Panc1 (cell line): ENCODE data around the gene SLFN12L.
"Not testable (repeated sequence)": the region's sequence is repeated elsewhere in the genome, so short reads cannot be mapped to it uniquely, and the experiment has no call there.

Experiments used
- SIN3A ChIP-seq: IDR thresholded peaks from 2 replicates; pipeline ENCODE4 v1.6.1; 2012; ENCODE audit warnings: low read depth, mild to moderate bottlenecking, low read length, moderate library complexity, borderline replicate concordance; ENCODE audit not compliant: insufficient read depth
- TCF7L2 ChIP-seq: IDR thresholded peaks from 2 replicates; pipeline ENCODE4 v1.6.1; 2011; ENCODE audit warnings: mild to moderate bottlenecking, low read depth, low read length, inconsistent platforms
- TF ChIP-seq, protein P1 (sequence below): fragments of 450-650 bp; IDR thresholded peaks from 2 replicates; pipeline ENCODE4 v1.5.1; 2017; ENCODE audit warnings: mild to moderate bottlenecking

DNA sequence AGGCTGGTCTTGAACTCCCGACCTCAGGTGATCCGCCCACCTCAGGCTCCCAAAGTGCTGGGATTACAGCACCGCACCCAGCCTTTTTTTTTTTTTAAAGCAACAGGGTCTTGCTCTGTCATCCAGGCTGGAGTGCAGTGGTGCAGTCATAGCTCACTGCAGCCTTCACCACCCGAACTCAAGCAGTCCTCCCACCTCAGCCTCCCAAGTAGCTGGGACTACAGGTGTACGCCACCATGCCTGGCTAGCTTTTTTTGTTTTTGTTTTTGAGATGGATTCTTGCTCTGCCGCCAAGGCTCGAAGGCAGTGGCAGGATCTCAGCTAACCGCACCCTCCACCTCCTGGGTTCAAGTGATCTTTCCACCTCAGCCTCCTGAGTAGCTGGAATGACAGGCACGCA is 2.1 kb downstream of the SLFN12L start:
- TF ChIP-seq, protein P1, sequence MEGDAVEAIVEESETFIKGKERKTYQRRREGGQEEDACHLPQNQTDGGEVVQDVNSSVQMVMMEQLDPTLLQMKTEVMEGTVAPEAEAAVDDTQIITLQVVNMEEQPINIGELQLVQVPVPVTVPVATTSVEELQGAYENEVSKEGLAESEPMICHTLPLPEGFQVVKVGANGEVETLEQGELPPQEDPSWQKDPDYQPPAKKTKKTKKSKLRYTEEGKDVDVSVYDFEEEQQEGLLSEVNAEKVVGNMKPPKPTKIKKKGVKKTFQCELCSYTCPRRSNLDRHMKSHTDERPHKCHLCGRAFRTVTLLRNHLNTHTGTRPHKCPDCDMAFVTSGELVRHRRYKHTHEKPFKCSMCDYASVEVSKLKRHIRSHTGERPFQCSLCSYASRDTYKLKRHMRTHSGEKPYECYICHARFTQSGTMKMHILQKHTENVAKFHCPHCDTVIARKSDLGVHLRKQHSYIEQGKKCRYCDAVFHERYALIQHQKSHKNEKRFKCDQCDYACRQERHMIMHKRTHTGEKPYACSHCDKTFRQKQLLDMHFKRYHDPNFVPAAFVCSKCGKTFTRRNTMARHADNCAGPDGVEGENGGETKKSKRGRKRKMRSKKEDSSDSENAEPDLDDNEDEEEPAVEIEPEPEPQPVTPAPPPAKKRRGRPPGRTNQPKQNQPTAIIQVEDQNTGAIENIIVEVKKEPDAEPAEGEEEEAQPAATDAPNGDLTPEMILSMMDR, result not testable (repeated sequence)
- not testable (repeated sequence) for TF ChIP-seq SIN3A, TCF7L2
